Muscle layer of duodenum (tissue), 2 donors: ENCODE results near the gene ILK.

Source experiments
- H3K27ac ChIP-seq: one replicate; pipeline ENCODE4 v1.7.0; 2013; ENCODE audit warnings: mild to moderate bottlenecking, low read length
- H3K27me3 ChIP-seq: one replicate; pipeline ENCODE4 v1.7.0; 2013; ENCODE audit warnings: low read depth, mild to moderate bottlenecking, control low read depth, low read length
- H3K36me3 ChIP-seq, 2 donors: one replicate each; pipeline ENCODE4 v1.7.0; 2013; ENCODE audit warnings: low read length in 2 of 2, control low read depth in 1 of 2, mild to moderate bottlenecking in 1 of 2; ENCODE audit not compliant: insufficient read depth in 2 of 2, control insufficient read depth in 1 of 2
- H3K4me1 ChIP-seq, 2 donors: one replicate each; pipeline ENCODE4 v1.7.0; 2013; ENCODE audit warnings: low read length in 2 of 2, mild to moderate bottlenecking in 2 of 2, control low read depth in 1 of 2, moderate library complexity in 1 of 2; ENCODE audit not compliant: insufficient read depth in 2 of 2, control insufficient read depth in 1 of 2
- H3K4me3 ChIP-seq, 2 donors: one replicate each; pipeline ENCODE4 v1.7.0; 2013; ENCODE audit warnings: low read length in 2 of 2, low read depth in 1 of 2, mild to moderate bottlenecking in 1 of 2
- H3K9me3 ChIP-seq, 2 donors: one replicate each; pipeline ENCODE4 v1.7.0; 2013; ENCODE audit warnings: low read length in 2 of 2, control low read depth in 1 of 2, mild to moderate bottlenecking in 1 of 2; ENCODE audit not compliant: control insufficient read depth in 1 of 2
- donor health status: healthy.

Gene ILK

DNA sequence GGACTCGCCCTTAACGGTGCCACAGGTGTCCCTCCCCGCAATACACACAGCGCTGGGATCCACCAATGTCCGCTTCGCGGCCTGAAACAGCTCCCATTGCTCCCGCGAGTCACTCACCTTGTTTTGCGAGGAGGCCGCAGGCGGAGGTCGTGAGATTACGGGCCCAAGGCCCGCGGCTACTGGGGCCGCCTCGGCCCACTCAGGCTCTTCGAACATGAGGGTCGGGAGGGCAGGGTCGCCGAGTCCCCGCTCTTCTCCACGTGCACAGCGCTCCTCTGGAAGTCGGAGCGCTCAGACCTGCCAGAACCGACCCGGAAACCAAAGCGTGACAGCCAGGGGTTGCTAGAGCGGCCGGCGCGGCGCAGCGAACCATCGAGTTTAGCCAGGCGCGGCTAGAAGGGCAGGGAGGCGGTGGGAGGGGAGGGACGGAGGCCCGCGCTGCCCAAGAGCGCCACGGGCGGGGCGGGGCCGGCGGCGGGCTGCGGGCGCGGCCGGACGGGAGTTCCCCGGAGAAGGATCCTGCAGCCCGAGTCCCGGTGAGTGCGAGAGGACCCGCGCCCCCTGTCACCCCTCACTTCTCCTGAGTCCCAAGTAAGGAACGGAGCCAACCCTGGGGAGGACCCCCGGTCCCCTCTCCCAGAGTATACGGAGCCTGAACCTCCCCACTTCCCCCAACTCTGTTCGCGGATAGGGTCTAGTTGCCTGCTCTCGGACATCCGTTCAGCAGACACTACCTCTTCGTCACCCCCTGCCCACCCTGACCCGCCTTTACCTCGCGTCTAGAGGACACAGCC is at the start of gene ILK, which contains the start of gene RRP8:
TSS of gene ILK (plus strand) at position 488 of the 794 bp plus-strand sequence. CDS start 498 bp downstream, outside the sequence.
TSS of gene RRP8 (minus strand) at position 330 of the 794 bp plus-strand sequence. CDS start at position 216, 114 bp downstream.
- Histone ChIP-seq H3K4me3 (peak within 1 kb of the TSS; percentile 95 to 98), H3K36me3 (peaks cover 38 to 39% of the 10 kb centered on the region in 2 donors), H3K27ac (peak within 1 kb of the TSS; percentile 98), H3K27me3 (no peaks in the 10 kb centered on the region), H3K4me1 (peaks cover 36 to 61% of the 10 kb centered on the region in 2 donors), H3K9me3 (no peaks in the 10 kb centered on the region)

- H3K27me3 ChIP-seq = no peaks in the 10 kb centered on the region
- peaks cover 0 to 4% of the 10 kb centered on the region in 2 donors for H3K36me3 ChIP-seq
- H3K4me1 ChIP-seq = no peaks in the 10 kb centered on the region
- H3K4me3 ChIP-seq = no peak overlapping the region
- no peak overlapping the region for H3K27ac ChIP-seq
- no peaks in the 10 kb centered on the region for H3K9me3 ChIP-seq
Measured at GRCh38 chr11:6554828-6555706, 48.5 kb upstream of the ILK start.

GRCh38 chr11:6556139-6556949 is 47.2 kb upstream of the ILK start:
- H3K9me3 ChIP-seq = no peaks in the 10 kb centered on the region
- H3K4me1 ChIP-seq = no peaks in the 10 kb centered on the region
- no peak overlapping the region for H3K27ac ChIP-seq
- H3K27me3 ChIP-seq = no peaks in the 10 kb centered on the region
- H3K4me3 ChIP-seq = no peak overlapping the region
- peaks cover 0 to 4% of the 10 kb centered on the region in 2 donors for H3K36me3 ChIP-seq

DNA sequence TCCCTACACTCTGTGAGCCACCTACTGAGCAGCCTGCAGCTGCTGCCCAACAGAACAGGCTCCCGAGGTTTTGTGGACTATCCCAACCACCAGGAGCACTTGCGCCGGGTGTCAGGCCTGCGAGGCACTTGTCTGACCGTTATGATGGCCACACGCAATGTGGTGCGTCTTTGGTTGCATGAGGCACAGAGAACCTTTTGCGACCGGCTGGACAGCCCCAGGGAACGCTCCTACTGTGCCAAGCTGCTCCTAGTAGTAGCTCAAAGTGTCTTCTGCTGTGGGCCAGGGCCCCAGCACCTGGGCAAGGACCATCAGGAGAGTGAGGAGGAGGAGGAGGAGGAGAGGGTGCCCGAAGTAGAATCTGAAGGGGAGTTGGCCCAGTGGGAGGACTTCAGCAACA is 46.5 kb upstream of the ILK start:
- Histone ChIP-seq H3K27ac (no peak overlapping the region), H3K36me3 (peaks cover 4% of the 10 kb centered on the region in 2 donors), H3K4me1 (no peaks in the 10 kb centered on the region), H3K4me3 (no peak overlapping the region), H3K27me3 (no peaks in the 10 kb centered on the region), H3K9me3 (no peaks in the 10 kb centered on the region)

DNA sequence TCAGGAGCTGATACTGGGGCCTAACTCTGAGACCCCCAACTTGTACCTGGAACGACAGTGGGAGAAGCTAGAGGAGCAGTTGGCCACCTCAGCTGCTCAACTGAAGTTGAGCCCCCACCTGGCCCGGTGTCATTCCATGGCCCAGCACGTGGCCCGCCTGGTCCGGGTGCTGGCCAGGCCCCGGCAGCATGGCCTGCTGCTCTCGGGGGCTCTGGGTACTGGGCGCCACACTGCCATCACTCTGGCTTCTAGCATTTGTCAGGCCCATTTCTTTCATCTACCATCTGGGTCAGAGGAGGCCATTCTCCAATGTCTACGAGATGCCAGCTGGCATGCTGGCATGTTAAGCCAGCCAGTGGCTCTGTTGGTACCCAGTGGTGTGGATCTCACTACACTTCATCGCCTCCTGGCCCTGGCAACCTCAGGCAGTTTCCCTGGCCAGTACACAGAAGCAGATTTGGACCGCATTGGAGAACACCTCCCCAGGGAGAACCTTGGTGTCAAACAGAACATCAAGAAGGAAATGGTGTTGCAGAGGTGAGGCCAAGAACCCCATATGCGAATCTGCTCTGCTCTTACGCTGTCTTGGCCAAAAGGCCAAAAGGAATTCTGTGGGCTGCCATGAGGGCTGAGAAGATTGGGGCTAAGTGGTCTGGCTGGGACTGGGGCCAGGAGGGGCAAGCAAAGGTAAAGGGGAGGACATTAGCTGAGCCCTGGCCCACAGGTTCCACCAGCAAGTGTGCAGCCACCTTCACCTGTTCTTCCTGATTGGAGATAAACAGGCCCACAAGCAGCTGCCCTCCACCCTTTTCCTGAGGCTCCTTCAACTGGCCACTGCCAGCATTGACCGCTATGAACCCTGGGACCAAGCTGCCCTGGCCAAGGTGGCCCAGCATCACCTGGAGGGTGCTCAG is 45.6 kb upstream of the ILK start:
- Histone ChIP-seq H3K4me3 (no peak overlapping the region), H3K27ac (no peak overlapping the region), H3K9me3 (no peaks in the 10 kb centered on the region), H3K27me3 (no peaks in the 10 kb centered on the region), H3K36me3 (peaks cover 4% of the 10 kb centered on the region in 2 donors), H3K4me1 (no peaks in the 10 kb centered on the region)

GRCh38 chr11:6559369-6559768 is 44.2 kb upstream of the ILK start:
- no peaks in the 10 kb centered on the region for H3K4me1 ChIP-seq
- no peaks in the 10 kb centered on the region for H3K9me3 ChIP-seq
- no peak overlapping the region for H3K27ac ChIP-seq
- H3K36me3 ChIP-seq = peaks cover 4 to 9% of the 10 kb centered on the region in 2 donors
- H3K27me3 ChIP-seq = no peaks in the 10 kb centered on the region
- no peak overlapping the region for H3K4me3 ChIP-seq

- Histone ChIP-seq H3K4me3 (no peak overlapping the region), H3K27me3 (no peaks in the 10 kb centered on the region), H3K9me3 (no peaks in the 10 kb centered on the region), H3K4me1 (no peaks in the 10 kb centered on the region), H3K36me3 (peaks cover 4 to 9% of the 10 kb centered on the region in 2 donors), H3K27ac (no peak overlapping the region)
Measured at GRCh38 chr11:6561288-6561687, 42.3 kb upstream of the ILK start.

- H3K4me1 ChIP-seq = peaks cover 0 to under 1% of the 10 kb centered on the region in 2 donors
- H3K9me3 ChIP-seq = no peaks in the 10 kb centered on the region
- H3K36me3 ChIP-seq = peaks cover 4 to 9% of the 10 kb centered on the region in 2 donors
- H3K27me3 ChIP-seq = no peaks in the 10 kb centered on the region
- no peak overlapping the region for H3K27ac ChIP-seq
- no peak overlapping the region for H3K4me3 ChIP-seq
Measured at GRCh38 chr11:6563121-6563619, 40.4 kb upstream of the ILK start.

GRCh38 chr11:6563667-6564066 is 39.9 kb upstream of the ILK start:
- H3K4me1 ChIP-seq = peaks cover 5% of the 10 kb centered on the region in 2 donors
- no peaks in the 10 kb centered on the region for H3K9me3 ChIP-seq
- no peak overlapping the region for H3K27ac ChIP-seq
- H3K36me3 ChIP-seq = peaks cover 4 to 9% of the 10 kb centered on the region in 2 donors
- no peaks in the 10 kb centered on the region for H3K27me3 ChIP-seq
- no peak overlapping the region for H3K4me3 ChIP-seq

DNA sequence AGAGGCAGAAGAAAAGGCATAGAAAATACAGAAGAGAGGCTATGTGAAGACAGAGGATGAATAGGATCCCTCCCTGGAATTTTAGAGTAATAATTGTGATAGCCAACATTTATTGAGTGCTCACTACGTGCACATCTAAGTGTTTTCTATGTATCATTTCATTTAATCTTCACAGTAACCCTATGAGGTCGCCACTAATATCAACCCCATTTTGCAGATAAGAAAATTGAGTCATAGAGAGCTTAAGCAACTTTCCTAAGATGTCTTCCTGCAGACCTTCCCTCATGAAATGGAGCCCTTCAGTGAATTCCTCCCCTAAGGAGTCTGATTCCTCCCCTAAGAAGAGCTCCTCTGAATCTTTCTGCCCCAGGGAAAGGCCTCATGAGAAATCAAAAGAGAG is 38.2 kb upstream of the ILK start:
- Histone ChIP-seq H3K4me1 (peaks cover 5 to 7% of the 10 kb centered on the region in 2 donors), H3K27me3 (no peaks in the 10 kb centered on the region), H3K9me3 (no peaks in the 10 kb centered on the region), H3K36me3 (peaks cover 0 to 9% of the 10 kb centered on the region in 2 donors), H3K27ac (no peak overlapping the region), H3K4me3 (no peak overlapping the region)
